Medulla oblongata (tissue), 1 donor: ENCODE measurements around the gene FAF1.
"Not testable (repeated sequence)": the region's sequence is repeated elsewhere in the genome, so short reads cannot be mapped to it uniquely, and the experiment has no call there.

ENCODE experiments used
- DNase-seq: peaks from one replicate; pipeline ENCODE4 v3.0.0-alpha.2; 2015; ENCODE audit errors: extremely low spot score

FAF1 gene

GRCh38 chr1:50562106-50562505, 398.0 kb downstream of the FAF1 start:
- no peak for DNase-seq

DNA sequence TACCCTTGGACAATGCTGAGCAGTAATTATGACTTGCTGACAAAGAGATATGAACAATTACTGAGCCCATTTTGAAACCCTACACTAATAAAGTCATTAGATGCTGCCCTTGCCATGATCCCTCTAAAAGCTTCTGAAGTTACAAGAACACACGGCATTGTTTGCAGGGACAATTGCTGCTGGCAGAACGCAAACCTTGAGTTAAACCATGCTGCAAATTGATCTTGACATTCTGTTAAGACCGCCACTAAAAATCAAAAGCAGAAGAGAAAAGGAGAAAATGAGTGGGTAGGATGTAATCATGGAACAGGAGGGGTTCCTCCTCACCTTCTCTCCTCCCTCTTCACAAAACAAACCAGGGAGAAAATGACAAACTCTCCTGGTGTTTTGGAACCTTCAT, 400.6 kb downstream of the FAF1 start:
- no peak for DNase-seq

GRCh38 chr1:50553921-50554320, 406.1 kb downstream of the FAF1 start:
- no peak for DNase-seq

GRCh38 chr1:50548243-50548642, 411.8 kb downstream of the FAF1 start:
- DNase-seq, result no peak

- no peak for DNase-seq
These were observed 417.7 kb downstream of the FAF1 start for GRCh38 chr1:50542362-50542761.

GRCh38 chr1:50538476-50538875, 421.6 kb downstream of the FAF1 start:
- DNase-seq, result no peak

DNA sequence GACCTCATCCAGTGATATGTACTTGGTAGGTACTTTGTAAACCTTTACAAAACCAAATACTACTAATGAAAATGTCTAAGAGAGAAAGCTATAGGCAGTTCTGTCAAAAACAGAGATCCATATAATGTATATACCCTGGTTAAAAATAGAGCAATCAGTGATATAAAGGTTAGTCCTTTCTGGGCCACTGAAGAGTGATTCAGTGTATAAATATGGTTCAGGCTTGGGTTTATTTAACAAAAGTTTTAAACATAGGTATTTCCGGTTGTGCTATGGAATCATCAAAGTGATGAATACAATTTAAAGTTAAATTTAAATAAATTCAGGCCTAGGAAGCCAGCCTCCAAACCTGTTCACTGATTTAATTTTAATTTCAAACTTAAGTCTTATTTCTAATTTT, 428.5 kb downstream of the FAF1 start:
- DNase-seq, result no peak

DNA sequence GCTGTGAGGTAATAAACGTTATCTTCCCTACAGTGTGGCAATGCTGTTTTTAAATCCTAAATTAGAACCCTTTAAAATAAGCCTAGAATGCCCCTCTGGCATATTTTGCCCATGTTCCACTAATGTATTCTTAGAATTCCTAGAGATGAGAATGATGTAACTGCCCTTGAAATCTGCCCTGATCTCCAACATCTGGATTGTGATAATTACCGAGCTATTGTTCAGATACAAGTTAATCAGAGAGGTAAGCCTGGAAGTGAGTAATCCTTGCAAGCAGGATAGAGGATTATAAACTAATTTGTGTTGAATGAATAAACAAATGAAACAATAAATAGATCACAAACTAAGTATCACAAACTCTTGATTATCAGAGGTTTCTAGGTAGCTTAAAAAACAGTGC, 429.0 kb downstream of the FAF1 start:
- DNase-seq, result no peak

GRCh38 chr1:50529510-50529909, 430.6 kb downstream of the FAF1 start:
- no peak for DNase-seq

GRCh38 chr1:50527987-50528320, 432.1 kb downstream of the FAF1 start:
- DNase-seq, result not testable (repeated sequence)

DNA sequence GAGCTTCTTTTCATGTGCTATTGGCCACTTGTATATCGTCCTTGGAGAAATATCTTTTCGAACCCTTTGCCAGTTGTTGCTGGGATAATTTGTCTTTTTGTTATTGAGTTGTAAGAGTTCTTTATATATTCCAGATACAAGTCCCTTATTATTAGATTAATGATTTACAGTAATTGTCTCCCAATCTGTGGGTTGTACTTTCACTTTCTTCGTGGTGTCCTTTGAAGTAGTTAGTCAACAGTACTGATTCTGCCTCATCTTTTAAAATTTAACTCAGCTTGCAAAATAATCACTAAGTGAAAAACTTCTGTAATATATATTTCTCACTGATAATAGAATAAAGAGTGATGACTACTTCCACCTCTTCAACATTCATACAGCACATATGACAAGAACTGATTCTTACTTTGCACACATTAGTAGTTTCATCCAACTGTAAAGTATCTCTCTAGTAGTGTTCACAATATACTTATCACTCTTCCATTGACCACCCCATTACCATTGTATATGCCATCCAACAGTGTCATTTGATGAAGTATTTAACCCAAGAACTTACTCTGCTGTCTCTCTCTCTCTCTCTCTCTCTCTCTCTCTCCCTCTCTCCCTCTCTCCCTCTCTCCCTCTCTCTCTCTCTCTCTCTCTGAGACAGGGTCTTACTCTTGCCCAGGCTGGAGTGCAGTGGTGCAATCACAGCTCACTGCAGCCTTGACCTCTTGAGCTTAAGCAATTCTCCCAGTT, 432.6 kb downstream of the FAF1 start:
- no peak for DNase-seq

GRCh38 chr1:50526431-50526830, 433.6 kb downstream of the FAF1 start:
- DNase-seq, result no peak

- DNase-seq, result no peak
These were observed 436.5 kb downstream of the FAF1 start for GRCh38 chr1:50523548-50523947.

GRCh38 chr1:50522691-50523342, 437.2 kb downstream of the FAF1 start:
- DNase-seq, result no peak

GRCh38 chr1:50521703-50522102, 438.4 kb downstream of the FAF1 start:
- no peak for DNase-seq

DNA sequence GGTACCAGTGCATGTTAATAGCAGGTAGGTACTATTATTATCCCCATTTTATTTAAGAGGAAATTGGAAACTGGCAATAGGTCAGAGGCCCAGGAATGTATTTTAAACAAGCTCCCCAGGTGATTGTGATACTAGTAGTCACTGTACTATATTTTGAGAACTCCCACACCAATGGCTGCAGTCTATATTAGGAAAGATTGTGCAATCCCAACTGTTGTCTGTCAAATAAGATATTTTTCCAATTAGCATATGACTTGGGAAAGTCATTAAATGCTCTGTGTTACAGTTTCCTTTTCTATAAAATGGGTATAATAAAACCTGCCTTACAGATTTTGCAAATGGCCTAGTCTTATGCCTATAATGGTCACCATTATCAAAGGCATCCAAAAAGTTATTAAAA, 442.6 kb downstream of the FAF1 start:
- no peak for DNase-seq

GRCh38 chr1:50516056-50516455, 444.0 kb downstream of the FAF1 start:
- DNase-seq, result no peak

GRCh38 chr1:50508040-50508586, 452.0 kb downstream of the FAF1 start:
- DNase-seq, result no peak

GRCh38 chr1:50505427-50505826, 454.6 kb downstream of the FAF1 start:
- no peak for DNase-seq

DNA sequence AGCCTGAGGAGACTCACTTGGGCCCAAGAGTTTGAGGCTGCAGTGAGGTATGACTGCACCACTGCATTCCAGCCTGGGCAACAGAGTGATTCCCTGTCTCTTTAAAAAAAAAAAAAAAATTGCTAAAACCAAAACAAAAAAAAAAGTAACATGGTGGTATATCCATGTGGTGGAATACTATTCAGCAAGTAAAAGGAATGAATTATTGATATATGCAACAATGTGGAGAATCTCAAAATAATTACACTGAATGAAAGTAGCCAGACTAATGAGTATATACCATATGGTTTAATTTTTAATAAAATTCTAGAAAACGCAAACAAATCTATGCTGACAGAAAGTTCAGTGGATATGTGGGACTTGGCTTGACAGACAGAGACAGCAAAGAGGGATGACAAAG, 456.6 kb downstream of the FAF1 start:
- DNase-seq, result no peak

GRCh38 chr1:50502147-50502546, 457.9 kb downstream of the FAF1 start:
- DNase-seq, result no peak

DNA sequence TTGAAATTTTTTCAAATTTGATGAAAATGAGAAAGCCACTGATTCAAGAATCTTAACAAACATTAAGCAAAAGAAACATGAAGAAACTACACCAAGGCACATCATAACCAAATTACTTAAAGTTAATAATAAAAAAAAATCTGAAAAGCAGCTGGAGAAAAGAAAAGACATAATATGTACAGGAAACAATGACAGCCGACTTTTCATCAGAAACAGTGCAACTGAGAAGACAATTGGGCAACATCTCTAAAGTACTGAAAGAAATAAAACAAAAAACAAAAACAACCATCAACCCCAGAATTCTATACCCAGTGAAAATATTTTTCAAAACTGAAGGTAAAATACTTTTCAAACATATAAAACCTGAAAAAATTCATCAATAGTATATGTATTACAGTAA, 463.1 kb downstream of the FAF1 start:
- no peak for DNase-seq

DNA sequence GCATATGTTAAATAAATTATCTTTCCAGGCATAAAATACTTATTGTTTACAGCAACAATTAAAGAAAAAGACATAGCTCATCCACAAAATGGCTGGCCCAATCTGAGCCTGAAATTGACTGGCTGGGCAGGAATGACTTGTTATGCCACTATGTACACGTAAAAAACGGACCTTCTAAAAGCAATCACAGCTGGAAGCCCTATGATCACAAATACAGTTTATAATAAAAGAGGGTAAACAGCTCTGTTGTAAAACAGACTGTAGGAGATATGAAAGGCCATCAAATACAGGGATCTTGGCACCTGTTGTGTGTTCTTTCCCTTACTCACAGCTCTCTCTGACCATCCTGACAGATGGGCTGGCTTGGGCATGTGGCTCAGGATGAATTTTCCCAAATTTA, 466.4 kb downstream of the FAF1 start:
- DNase-seq, result no peak

GRCh38 chr1:50492142-50492541, 467.9 kb downstream of the FAF1 start:
- no peak for DNase-seq
